Lower leg skin (tissue), 4 donors: ENCODE results near the gene TRPM3. TPM values are rescaled to one million over a fixed set of nuclear protein-coding genes. Genes with fewer than 3 reads are reported as not detected.

ENCODE experiments used
- DNase-seq, 2 donors: peaks; one replicate each; pipeline ENCODE4 v3.0.0-alpha.2; 2019; ENCODE audit warnings: low spot score in 2 of 2
- H3K4me3 ChIP-seq: fragments of 200-600 bp; sonication (generic); 2 replicates; pipeline ENCODE4 v1.5.1; 2017; ENCODE audit warnings: mild to moderate bottlenecking, low read depth; ENCODE audit not compliant: poor library complexity, severe bottlenecking
- POLR2A ChIP-seq, 2 donors: fragments of 450-650 bp; IDR thresholded peaks; one replicate each; pipeline ENCODE4 v1.6.1; 2016 to 2017; ENCODE audit warnings: antibody characterized with exemption in 2 of 2, mild to moderate bottlenecking in 1 of 2, moderate library complexity in 1 of 2
- WGBS, 2 donors: methylation state at CpG; one replicate each; pipeline ENCODE4 v1.1.5; 2018; 5-methylcytosine and 5-hydroxymethylcytosine counted together
- intact Hi-C: fragments of 100-400 bp; cut with DNase I; formaldehyde crosslinking; loops from one replicate; pipeline ENCODE4 v1.15.0; 2023; ENCODE audit warnings: low total_unique reads
- total RNA-seq, 4 donors: library from RNA; depleted of rRNA; stranded (reverse); fragments of >200 nt; gene quantifications; one replicate each; pipeline ENCODE4 v1.1.0, GENCODE V29; 2016
- TF ChIP-seq, protein P1 (sequence below), 3 donors: fragments of 450-650 bp; IDR thresholded peaks; one replicate each; pipeline ENCODE4 v1.5.1; 2016; ENCODE audit warnings: antibody characterized with exemption in 3 of 3, mild to moderate bottlenecking in 3 of 3, moderate library complexity in 2 of 3

The TRPM3 gene
- total RNA-seq, 4 donors from 2014 or later = 0.10 to 0.29 TPM; not detected in 2

DNA sequence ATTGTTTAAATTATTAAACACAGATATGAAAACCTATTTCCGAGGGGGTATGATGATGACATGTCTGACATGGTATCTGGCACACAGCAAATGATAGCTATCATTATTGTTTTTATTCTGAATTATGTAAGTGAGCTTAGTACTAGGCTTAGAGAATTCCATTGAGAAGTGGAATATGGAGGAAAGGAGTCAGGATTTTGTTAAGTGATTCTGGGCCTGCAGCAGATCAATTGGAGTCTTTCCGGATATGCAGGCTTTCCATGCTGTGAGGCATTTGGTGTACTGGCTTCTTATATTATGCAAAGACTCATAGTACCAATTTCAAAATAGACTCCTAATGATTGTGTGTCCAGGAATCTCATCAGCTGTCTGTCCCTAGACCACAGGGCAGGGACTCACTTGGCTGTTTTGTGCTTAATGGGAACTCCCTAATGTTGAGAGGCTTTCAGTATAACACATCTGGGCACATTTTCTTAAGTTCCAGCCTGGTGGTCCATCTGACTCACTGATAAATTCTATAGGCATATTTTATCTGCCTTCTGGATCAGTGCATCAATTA is 527.0 kb downstream of the TRPM3 start:
- TF ChIP-seq POLR2A (IDR thresholded peaks at IDR 0.05) = no peak
- TF ChIP-seq, protein P1, sequence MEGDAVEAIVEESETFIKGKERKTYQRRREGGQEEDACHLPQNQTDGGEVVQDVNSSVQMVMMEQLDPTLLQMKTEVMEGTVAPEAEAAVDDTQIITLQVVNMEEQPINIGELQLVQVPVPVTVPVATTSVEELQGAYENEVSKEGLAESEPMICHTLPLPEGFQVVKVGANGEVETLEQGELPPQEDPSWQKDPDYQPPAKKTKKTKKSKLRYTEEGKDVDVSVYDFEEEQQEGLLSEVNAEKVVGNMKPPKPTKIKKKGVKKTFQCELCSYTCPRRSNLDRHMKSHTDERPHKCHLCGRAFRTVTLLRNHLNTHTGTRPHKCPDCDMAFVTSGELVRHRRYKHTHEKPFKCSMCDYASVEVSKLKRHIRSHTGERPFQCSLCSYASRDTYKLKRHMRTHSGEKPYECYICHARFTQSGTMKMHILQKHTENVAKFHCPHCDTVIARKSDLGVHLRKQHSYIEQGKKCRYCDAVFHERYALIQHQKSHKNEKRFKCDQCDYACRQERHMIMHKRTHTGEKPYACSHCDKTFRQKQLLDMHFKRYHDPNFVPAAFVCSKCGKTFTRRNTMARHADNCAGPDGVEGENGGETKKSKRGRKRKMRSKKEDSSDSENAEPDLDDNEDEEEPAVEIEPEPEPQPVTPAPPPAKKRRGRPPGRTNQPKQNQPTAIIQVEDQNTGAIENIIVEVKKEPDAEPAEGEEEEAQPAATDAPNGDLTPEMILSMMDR (IDR thresholded peaks at IDR 0.05) = no peak
- intact Hi-C loops = no loop called here
- H3K4me3 ChIP-seq = no peak overlapping the region
- no peak for DNase-seq
- WGBS, 2 donors = 79 to 80% methylated on average over 2 of the region's 2 CpGs

DNA sequence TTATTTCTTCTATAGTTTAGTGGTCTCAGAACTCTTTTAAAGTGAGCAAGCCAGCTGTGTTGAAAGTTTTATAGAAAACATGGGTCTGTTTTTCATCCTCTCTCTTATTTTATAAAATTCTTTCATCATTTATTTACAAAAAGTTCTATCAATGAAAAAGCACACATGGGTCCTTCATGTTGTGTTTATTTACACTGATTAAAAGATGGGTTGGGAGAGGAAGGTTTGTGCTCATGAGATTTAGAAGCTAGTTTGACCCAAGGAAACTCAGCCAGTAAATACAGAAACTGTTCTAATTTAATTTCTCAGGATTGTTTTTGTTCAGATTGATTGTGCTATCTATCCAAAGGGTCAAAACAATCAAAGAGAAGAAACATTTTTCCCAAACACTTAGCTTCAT is 528.2 kb downstream of the TRPM3 start:
- no peak for DNase-seq
- intact Hi-C loops = no loop called here
- no peak overlapping the region for H3K4me3 ChIP-seq
- TF ChIP-seq, protein P1 (IDR thresholded peaks at IDR 0.05) = no peak
- TF ChIP-seq POLR2A (IDR thresholded peaks at IDR 0.05) = no peak

DNA sequence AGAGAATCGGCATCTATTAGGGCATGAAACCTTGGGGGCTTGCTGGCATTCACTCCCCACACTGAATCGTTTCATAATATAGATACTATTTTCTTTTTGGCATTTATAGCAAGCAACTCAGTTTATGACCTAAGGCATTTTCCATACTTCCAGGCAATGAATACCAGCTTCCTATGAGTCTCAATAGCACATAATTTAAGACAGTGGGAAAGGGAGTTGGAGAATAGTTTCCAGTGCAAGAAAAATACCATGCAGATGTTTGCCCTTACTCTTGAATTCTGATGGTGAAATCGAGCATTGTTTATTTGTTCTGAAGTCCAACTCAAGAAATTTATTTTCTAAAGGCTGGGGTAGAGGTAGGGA is 531.1 kb downstream of the TRPM3 start:
- DNase-seq = no peak
- WGBS, 2 donors = 32 to 37% methylated on average over 3 of the region's 3 CpGs
- intact Hi-C loops = no loop called here
- TF ChIP-seq, protein P1 (IDR thresholded peaks at IDR 0.05) = no peak
- TF ChIP-seq POLR2A (IDR thresholded peaks at IDR 0.05) = no peak
- H3K4me3 ChIP-seq = no peak overlapping the region

DNA sequence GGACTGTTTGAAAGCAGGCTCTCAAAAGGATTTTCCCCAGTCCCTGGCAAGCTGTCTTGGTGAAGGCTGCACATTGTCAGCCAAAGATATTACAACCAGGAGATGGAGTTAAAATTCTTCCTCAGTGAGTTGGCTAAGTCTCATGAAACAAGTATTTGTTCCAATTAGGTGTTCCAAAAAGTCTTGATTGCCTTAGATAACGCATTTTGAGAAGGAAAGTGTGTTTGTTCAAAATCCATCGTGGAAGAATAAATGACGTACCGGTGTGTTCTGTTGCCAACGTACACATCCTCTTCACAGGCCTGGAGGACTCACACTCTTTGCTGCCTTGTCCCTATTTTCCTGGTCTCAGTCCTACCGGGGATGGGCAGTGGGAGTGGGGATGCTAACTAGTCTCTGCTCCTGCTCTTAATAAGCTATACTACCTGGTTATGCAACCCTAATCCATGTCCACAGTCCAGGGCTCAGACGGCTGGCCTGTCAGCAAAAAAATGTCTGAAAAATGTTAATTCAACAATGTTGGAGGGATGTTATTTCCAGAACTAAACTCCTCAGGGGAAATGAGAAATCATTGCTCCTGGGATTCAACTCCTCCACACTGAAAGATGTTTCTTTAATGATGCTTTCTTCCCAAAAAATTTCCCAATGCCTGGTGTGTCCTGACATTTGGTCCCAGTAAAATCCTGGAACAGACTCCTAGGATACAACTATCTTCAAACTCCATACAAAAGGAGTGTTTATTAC is 531.7 kb downstream of the TRPM3 start:
- peak; percentile 66 to 89 for DNase-seq
- WGBS, 2 donors = 33 to 50% methylated on average over 7 of the region's 7 CpGs
- intact Hi-C loops = no loop called here
- TF ChIP-seq POLR2A (IDR thresholded peaks at IDR 0.05) = no peak
- TF ChIP-seq, protein P1 (IDR thresholded peaks at IDR 0.05) = no peak
- no peak overlapping the region for H3K4me3 ChIP-seq

DNA sequence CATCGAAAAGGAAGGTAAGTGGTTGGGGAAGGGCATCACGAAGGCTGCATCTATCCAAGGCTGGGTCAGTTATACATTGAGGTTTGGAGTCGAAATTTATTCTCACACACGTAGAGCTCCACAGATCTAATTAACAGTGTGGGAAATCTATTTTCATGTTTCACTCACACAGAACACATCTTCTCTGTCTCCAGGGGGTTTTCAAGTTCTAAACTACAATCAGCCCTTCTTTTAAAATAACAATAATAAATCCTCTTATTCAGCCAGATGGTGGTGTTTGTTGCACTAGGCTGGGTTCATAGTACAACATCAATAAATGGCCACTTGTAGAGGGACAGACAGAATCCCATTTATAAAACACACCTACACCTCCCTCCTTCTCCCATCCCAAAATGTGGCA is 532.4 kb downstream of the TRPM3 start:
- DNase-seq = no peak
- WGBS, 2 donors = 72 to 77% methylated on average over 4 of the region's 4 CpGs
- no peak overlapping the region for H3K4me3 ChIP-seq
- intact Hi-C loops = no loop called here
- no peak for TF ChIP-seq POLR2A (IDR thresholded peaks at IDR 0.05)
- TF ChIP-seq, protein P1 (IDR thresholded peaks at IDR 0.05) = no peak

DNA sequence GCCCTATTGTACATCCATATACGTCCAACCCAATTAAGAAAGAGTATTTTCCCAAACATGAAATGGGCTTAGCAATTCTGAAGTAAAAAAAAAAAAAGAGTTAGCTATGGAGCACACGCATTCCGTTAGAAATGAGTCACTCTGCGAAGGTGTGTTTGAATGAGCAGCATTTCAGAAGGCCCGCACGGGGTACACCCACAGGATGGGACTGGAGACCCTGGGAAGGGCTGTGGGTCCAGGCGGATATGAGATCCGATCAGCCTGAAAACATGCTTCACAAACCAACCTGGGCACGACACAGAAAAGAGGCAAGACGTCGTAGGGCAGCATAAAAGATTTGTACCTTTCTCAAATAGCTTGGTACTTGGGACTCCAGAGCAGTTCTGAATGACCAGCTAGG is 533.0 kb downstream of the TRPM3 start:
- 79 to 90% methylated on average over 11 of the region's 11 CpGs for WGBS, 2 donors
- TF ChIP-seq, protein P1 (IDR thresholded peaks at IDR 0.05) = no peak
- no peak for TF ChIP-seq POLR2A (IDR thresholded peaks at IDR 0.05)
- DNase-seq = no peak
- intact Hi-C loops = no loop called here
- no peak overlapping the region for H3K4me3 ChIP-seq
